Activated CD8-positive, alpha-beta T cell treated with anti-CD3 and anti-CD28 coated beads for 36 hours (primary cell): ENCODE data around the gene SH3GL1. TPM values are rescaled to one million over a fixed set of nuclear protein-coding genes. Genes with fewer than 3 reads are reported as not detected.

Experiments used
- ATAC-seq: fragments of 200-7000 bp; cut with Tn5 transposase; one replicate; pipeline ENCODE4 v1.10.0; 2021; ENCODE audit warnings: mild to moderate bottlenecking, moderate library complexity
- CTCF ChIA-PET: fragments of 350-600 bp; sonication (Branson Sonifier 250); formaldehyde crosslinking; loops from one replicate; lab custom pipeline; 2021; ENCODE audit warnings: antibody characterized with exemption; lab: Charles Lee
- POLR2A ChIA-PET: fragments of 350-600 bp; sonication (Branson Sonifier 250); formaldehyde crosslinking; loops from one replicate; lab custom pipeline; 2021; ENCODE audit warnings: antibody characterized with exemption; lab: Charles Lee
- DNase-seq: peaks from one replicate; pipeline ENCODE4 v3.0.0-alpha.2; 2020
- H3K27ac Mint-ChIP-seq: one replicate; pipeline ENCODE4 v1.8.0; 2021; ENCODE audit warnings: mild to moderate bottlenecking, mixed read lengths
- H3K27me3 Mint-ChIP-seq: one replicate; pipeline ENCODE4 v1.8.0; 2021; ENCODE audit warnings: mixed read lengths
- H3K36me3 Mint-ChIP-seq: one replicate; pipeline ENCODE4 v1.8.0; 2021; ENCODE audit warnings: low read depth, mixed read lengths
- H3K4me1 Mint-ChIP-seq: one replicate; pipeline ENCODE4 v1.8.0; 2021; ENCODE audit warnings: low read depth, mixed read lengths
- H3K4me3 Mint-ChIP-seq: one replicate; pipeline ENCODE4 v1.8.0; 2021; ENCODE audit warnings: mild to moderate bottlenecking, moderate library complexity, mixed read lengths
- H3K9me3 Mint-ChIP-seq: one replicate; pipeline ENCODE4 v1.8.0; 2021; ENCODE audit warnings: mixed read lengths
- CTCF ChIP-seq: fragments of 200-600 bp; IDR thresholded peaks from one replicate; pipeline ENCODE4 v1.8.0; 2022; ENCODE audit warnings: antibody characterized with exemption, mild to moderate bottlenecking
- intact Hi-C: fragments of 100-400 bp; cut with micrococcal nuclease; formaldehyde crosslinking; loops from one replicate; pipeline ENCODE4 v1.10.0; 2022
- total RNA-seq, 2 experiments: library from RNA; stranded (reverse); gene quantifications; one replicate each; pipeline ENCODE4 v1.2.3, GENCODE V29; 2021

The SH3GL1 gene
- total RNA-seq, 2 experiments from 2014 or later, result 53.1 to 59.2 TPM

- ATAC-seq (no peak), DNase-seq (no peak)
- peaks cover 16% of the 10 kb centered on the region for H3K9me3 Mint-ChIP-seq
- no peak for TF ChIP-seq CTCF
- H3K4me1 Mint-ChIP-seq, result no peaks in the 10 kb centered on the region
- no peaks in the 10 kb centered on the region for H3K27me3 Mint-ChIP-seq
- CTCF ChIA-PET, result interaction anchor here (0.6 to 4.0 kb wide), 5 partner anchors 18 to 1204 kb away, joined by 3 to 26 read pairs (median 4); no protein-coding TSS in a partner anchor
- H3K4me3 Mint-ChIP-seq, result no peak overlapping the region
- H3K36me3 Mint-ChIP-seq, result peaks cover 13% of the 10 kb centered on the region
- H3K27ac Mint-ChIP-seq, result no peak overlapping the region
- POLR2A ChIA-PET, result interaction anchor here (1.0 to 2.3 kb wide), 3 partner anchors 16 to 32 kb away, joined by 3 to 8 read pairs (median 5); partner anchors contain the start of genes FSD1 and MPND
- intact Hi-C loops, result no loop called here
These were observed 79.9 kb downstream of the SH3GL1 start for GRCh38 chr19:4320419-4320818.

GRCh38 chr19:4319067-4319718 lies 81.2 kb downstream of the SH3GL1 start:
- Mint-ChIP-seq H3K27me3 (no peaks in the 10 kb centered on the region), H3K36me3 (peaks cover 13% of the 10 kb centered on the region), H3K9me3 (peaks cover 16% of the 10 kb centered on the region), H3K27ac (no peak overlapping the region), H3K4me3 (no peak overlapping the region), H3K4me1 (no peaks in the 10 kb centered on the region)
- no peak for ATAC-seq
- intact Hi-C loops, result no loop called here
- POLR2A ChIA-PET, result interaction anchor here (1.0 to 2.3 kb wide), 5 partner anchors 15 to 33 kb away, joined by 3 to 8 read pairs (median 3); partner anchors contain the start of genes FSD1 and MPND
- CTCF ChIA-PET, result interaction anchor here (0.5 to 4.0 kb wide), 7 partner anchors 16 to 187 kb away, joined by 3 to 26 read pairs (median 4); no protein-coding TSS in a partner anchor
- no peak for DNase-seq
- TF ChIP-seq CTCF, result no peak

GRCh38 chr19:4318460-4318859 lies 81.9 kb downstream of the SH3GL1 start:
- DNase-seq, result no peak
- TF ChIP-seq CTCF, result no peak
- H3K27ac Mint-ChIP-seq, result no peak overlapping the region
- ATAC-seq, result no peak
- CTCF ChIA-PET, result interaction anchor here (1.1 to 2.3 kb wide), 3 partner anchors 34 to 62 kb away, joined by 3 to 8 read pairs (median 4); no protein-coding TSS in a partner anchor
- POLR2A ChIA-PET, result interaction anchor here (1.0 to 2.3 kb wide), 3 partner anchors 16 to 25 kb away, joined by 3 to 8 read pairs (median 3); partner anchors contain the start of gene MPND
- peaks cover 16% of the 10 kb centered on the region for H3K9me3 Mint-ChIP-seq
- H3K4me3 Mint-ChIP-seq, result no peak overlapping the region
- intact Hi-C loops, result no loop called here
- H3K4me1 Mint-ChIP-seq, result no peaks in the 10 kb centered on the region
- H3K36me3 Mint-ChIP-seq, result peaks cover 13% of the 10 kb centered on the region
- H3K27me3 Mint-ChIP-seq, result no peaks in the 10 kb centered on the region

- intact Hi-C loops, result no loop called here
- no peak overlapping the region for H3K27ac Mint-ChIP-seq
- H3K4me1 Mint-ChIP-seq, result no peaks in the 10 kb centered on the region
- CTCF ChIA-PET, result interaction anchor here (1.4 kb wide), 1 partner anchor 50 kb away, joined by 5 read pairs; no protein-coding TSS in a partner anchor
- DNase-seq (no peak), ATAC-seq (no peak)
- peaks cover 13% of the 10 kb centered on the region for H3K36me3 Mint-ChIP-seq
- TF ChIP-seq CTCF, result no peak
- POLR2A ChIA-PET, result no interaction called here
- H3K9me3 Mint-ChIP-seq, result peaks cover 13% of the 10 kb centered on the region
- H3K4me3 Mint-ChIP-seq, result no peak overlapping the region
- H3K27me3 Mint-ChIP-seq, result no peaks in the 10 kb centered on the region
These were observed 83.4 kb downstream of the SH3GL1 start for GRCh38 chr19:4316956-4317355.
